ENCODE results near the gene C11orf86. TPM values are rescaled to one million over a fixed set of nuclear protein-coding genes. Genes with fewer than 3 reads are reported as not detected.
A peak's percentile ranks its signal among the peaks of the same experiment; 100 is the strongest.

C11orf86 gene
- total RNA-seq, 2 donors from 2014 or later = not detected

GRCh38 chr11:66976028-66976467 lies 944 bp downstream of the C11orf86 start:
- Histone ChIP-seq H3K9me3 (ENCODE audit: control insufficient read depth, low read length) (peaks cover 13% of the 10 kb centered on the region), H3K27me3 (ENCODE audit: control insufficient read depth, insufficient read depth, low read length, poor library complexity, severe bottlenecking) (no peaks in the 10 kb centered on the region), H3K4me1 (ENCODE audit: control insufficient read depth, insufficient read depth, low read length) (no peaks in the 10 kb centered on the region), H3K9ac (ENCODE audit: extremely low read depth, low read length, poor library complexity, severe bottlenecking) (no peak overlapping the region), H3K36me3 (ENCODE audit: control insufficient read depth, insufficient read depth, low read length) (no peaks in the 10 kb centered on the region), H3K27ac (ENCODE audit: low read depth, low read length) (no peak overlapping the region), H3K4me3 (ENCODE audit: low read length) (no peak overlapping the region)
- 53 to 67% methylated on average over 2 to 9 of the region's 9 CpGs for WGBS, 2 experiments (ENCODE audit: insufficient coverage in 1 of 2, insufficient read length in 1 of 2)
- peak overlapping the region; percentile 26 for H3K27ac Mint-ChIP-seq
- H3K4me1 Mint-ChIP-seq = no peaks in the 10 kb centered on the region
- H3K27me3 Mint-ChIP-seq (ENCODE audit: insufficient read depth) = peaks cover 4% of the 10 kb centered on the region
- peak; percentile 96 for DNase-seq
- no peaks in the 10 kb centered on the region for H3K36me3 Mint-ChIP-seq (ENCODE audit: low read depth)
- TF ChIP-seq CTCF (conservative IDR thresholded peaks at IDR 0.05) = peak; percentile 94
- no peak overlapping the region for H3K4me3 Mint-ChIP-seq
- peaks cover 19% of the 10 kb centered on the region for H3K9me3 Mint-ChIP-seq

GRCh38 chr11:66976925-66977324 lies 1.8 kb downstream of the C11orf86 start:
- Histone ChIP-seq H3K27ac (ENCODE audit: low read depth, low read length) (no peak overlapping the region), H3K36me3 (ENCODE audit: control insufficient read depth, insufficient read depth, low read length) (no peaks in the 10 kb centered on the region), H3K4me3 (ENCODE audit: low read length) (no peak overlapping the region), H3K9ac (ENCODE audit: extremely low read depth, low read length, poor library complexity, severe bottlenecking) (no peak overlapping the region), H3K9me3 (ENCODE audit: control insufficient read depth, low read length) (peaks cover 13% of the 10 kb centered on the region), H3K4me1 (ENCODE audit: control insufficient read depth, insufficient read depth, low read length) (no peaks in the 10 kb centered on the region), H3K27me3 (ENCODE audit: control insufficient read depth, insufficient read depth, low read length, poor library complexity, severe bottlenecking) (no peaks in the 10 kb centered on the region)
- Mint-ChIP-seq H3K36me3 (ENCODE audit: low read depth) (no peaks in the 10 kb centered on the region), H3K4me3 (no peak overlapping the region), H3K4me1 (no peaks in the 10 kb centered on the region), H3K9me3 (peaks cover 19% of the 10 kb centered on the region), H3K27me3 (ENCODE audit: insufficient read depth) (peaks cover 4% of the 10 kb centered on the region), H3K27ac (no peak overlapping the region)
- no peak for DNase-seq
- WGBS, 2 experiments (ENCODE audit: insufficient coverage in 1 of 2, insufficient read length in 1 of 2) = 90% methylated on average over 5 of the region's 6 CpGs; no CpG with 5 or more reads in 1 of the 2 experiments
- TF ChIP-seq CTCF (conservative IDR thresholded peaks at IDR 0.05) = no peak

- no peak overlapping the region for H3K4me3 Mint-ChIP-seq
- H3K27me3 ChIP-seq (ENCODE audit: control insufficient read depth, insufficient read depth, low read length, poor library complexity, severe bottlenecking) = no peaks in the 10 kb centered on the region
- H3K27me3 Mint-ChIP-seq (ENCODE audit: insufficient read depth) = peaks cover 4% of the 10 kb centered on the region
- no peaks in the 10 kb centered on the region for H3K36me3 Mint-ChIP-seq (ENCODE audit: low read depth)
- H3K36me3 ChIP-seq (ENCODE audit: control insufficient read depth, insufficient read depth, low read length) = no peaks in the 10 kb centered on the region
- no peak overlapping the region for H3K27ac ChIP-seq (ENCODE audit: low read depth, low read length)
- no peaks in the 10 kb centered on the region for H3K4me1 ChIP-seq (ENCODE audit: control insufficient read depth, insufficient read depth, low read length)
- H3K4me1 Mint-ChIP-seq = peaks cover 5% of the 10 kb centered on the region
- peaks cover 13% of the 10 kb centered on the region for H3K9me3 ChIP-seq (ENCODE audit: control insufficient read depth, low read length)
- 89 to 94% methylated on average over 2 of the region's 2 CpGs for WGBS, 2 experiments (ENCODE audit: insufficient coverage in 1 of 2, insufficient read length in 1 of 2)
- no peak for DNase-seq
- H3K9ac ChIP-seq (ENCODE audit: extremely low read depth, low read length, poor library complexity, severe bottlenecking) = no peak overlapping the region
- peaks cover 23% of the 10 kb centered on the region for H3K9me3 Mint-ChIP-seq
- no peak overlapping the region for H3K27ac Mint-ChIP-seq
- TF ChIP-seq CTCF (conservative IDR thresholded peaks at IDR 0.05) = no peak
- H3K4me3 ChIP-seq (ENCODE audit: low read length) = no peak overlapping the region
Measured at GRCh38 chr11:66978229-66978628, 3.1 kb downstream of the C11orf86 start.
